Activated gamma-delta T cell treated with anti-CD3 and anti-CD28 coated beads, Interleukin-2, amount 50 U/mL, for 16 hours (primary cell): ENCODE data around the gene SORCS3.
"Not testable (repeated sequence)": the region's sequence is repeated elsewhere in the genome, so short reads cannot be mapped to it uniquely, and the experiment has no call there.

ENCODE experiments used
- DNase-seq: peaks from one replicate; pipeline ENCODE4 v3.0.0-alpha.2; 2020; ENCODE audit warnings: low read depth

SORCS3 gene

GRCh38 chr10:104690959-104691358, 49.9 kb downstream of the SORCS3 start:
- no peak for DNase-seq

- no peak for DNase-seq
Measured at GRCh38 chr10:104694074-104694473, 53.0 kb downstream of the SORCS3 start.

GRCh38 chr10:104703262-104703661, 62.2 kb downstream of the SORCS3 start:
- not testable (repeated sequence) for DNase-seq

GRCh38 chr10:104706886-104707285, 65.8 kb downstream of the SORCS3 start:
- no peak for DNase-seq

GRCh38 chr10:104707602-104708459, 66.7 kb downstream of the SORCS3 start:
- no peak for DNase-seq

GRCh38 chr10:104711302-104711721, 70.2 kb downstream of the SORCS3 start:
- no peak for DNase-seq

GRCh38 chr10:104730593-104730992, 89.5 kb downstream of the SORCS3 start:
- DNase-seq, result not testable (repeated sequence)

GRCh38 chr10:104731192-104731591, 90.1 kb downstream of the SORCS3 start:
- DNase-seq, result no peak

- DNase-seq, result no peak
Measured at GRCh38 chr10:104732222-104732621, 91.1 kb downstream of the SORCS3 start.

GRCh38 chr10:104734433-104734832, 93.3 kb downstream of the SORCS3 start:
- no peak for DNase-seq

GRCh38 chr10:104735036-104735756, 94.1 kb downstream of the SORCS3 start:
- DNase-seq, result no peak

- DNase-seq, result no peak
Measured at GRCh38 chr10:104735757-104736391, 94.8 kb downstream of the SORCS3 start.

GRCh38 chr10:104741127-104741526, 100.0 kb downstream of the SORCS3 start:
- DNase-seq, result no peak

- DNase-seq, result no peak
Measured at GRCh38 chr10:104744052-104744451, 103.0 kb downstream of the SORCS3 start.

- no peak for DNase-seq
Measured at GRCh38 chr10:104750291-104750690, 109.2 kb downstream of the SORCS3 start.

- DNase-seq, result no peak
Measured at GRCh38 chr10:104762793-104763192, 121.7 kb downstream of the SORCS3 start.

- DNase-seq, result no peak
Measured at GRCh38 chr10:104766341-104766740, 125.3 kb downstream of the SORCS3 start.

- no peak for DNase-seq
Measured at GRCh38 chr10:104767282-104767681, 126.2 kb downstream of the SORCS3 start.

- no peak for DNase-seq
Measured at GRCh38 chr10:104767745-104768144, 126.7 kb downstream of the SORCS3 start.

GRCh38 chr10:104773105-104773504, 132.0 kb downstream of the SORCS3 start:
- DNase-seq, result no peak

GRCh38 chr10:104774234-104774633, 133.1 kb downstream of the SORCS3 start:
- no peak for DNase-seq

- no peak for DNase-seq
Measured at GRCh38 chr10:104777086-104777799, 136.2 kb downstream of the SORCS3 start.
